Esophagus muscularis mucosa (tissue), 4 donors: ENCODE results near the gene PLCB3.

Experiments
- EP300 ChIP-seq: sonication (generic); formaldehyde crosslinking; IDR thresholded peaks from one replicate; pipeline ENCODE4 v1.6.1; 2017; ENCODE audit warnings: antibody characterized with exemption
- POLR2A ChIP-seq: fragments of 450-650 bp; IDR thresholded peaks from one replicate; pipeline ENCODE4 v1.6.1; 2017; ENCODE audit warnings: antibody characterized with exemption, moderate library complexity, mild to moderate bottlenecking, low read depth
- TF ChIP-seq, protein P1 (sequence below), 3 experiments: fragments of 200-600 bp in 2 of 3; fragments of 450-650 bp in 1 of 3; sonication (generic) in 2 of 3; IDR thresholded peaks; one replicate each; pipeline ENCODE4 v1.5.1; 2017 to 2019; ENCODE audit warnings: antibody characterized with exemption in 3 of 3, mild to moderate bottlenecking in 2 of 3, moderate library complexity in 1 of 3

DNA sequence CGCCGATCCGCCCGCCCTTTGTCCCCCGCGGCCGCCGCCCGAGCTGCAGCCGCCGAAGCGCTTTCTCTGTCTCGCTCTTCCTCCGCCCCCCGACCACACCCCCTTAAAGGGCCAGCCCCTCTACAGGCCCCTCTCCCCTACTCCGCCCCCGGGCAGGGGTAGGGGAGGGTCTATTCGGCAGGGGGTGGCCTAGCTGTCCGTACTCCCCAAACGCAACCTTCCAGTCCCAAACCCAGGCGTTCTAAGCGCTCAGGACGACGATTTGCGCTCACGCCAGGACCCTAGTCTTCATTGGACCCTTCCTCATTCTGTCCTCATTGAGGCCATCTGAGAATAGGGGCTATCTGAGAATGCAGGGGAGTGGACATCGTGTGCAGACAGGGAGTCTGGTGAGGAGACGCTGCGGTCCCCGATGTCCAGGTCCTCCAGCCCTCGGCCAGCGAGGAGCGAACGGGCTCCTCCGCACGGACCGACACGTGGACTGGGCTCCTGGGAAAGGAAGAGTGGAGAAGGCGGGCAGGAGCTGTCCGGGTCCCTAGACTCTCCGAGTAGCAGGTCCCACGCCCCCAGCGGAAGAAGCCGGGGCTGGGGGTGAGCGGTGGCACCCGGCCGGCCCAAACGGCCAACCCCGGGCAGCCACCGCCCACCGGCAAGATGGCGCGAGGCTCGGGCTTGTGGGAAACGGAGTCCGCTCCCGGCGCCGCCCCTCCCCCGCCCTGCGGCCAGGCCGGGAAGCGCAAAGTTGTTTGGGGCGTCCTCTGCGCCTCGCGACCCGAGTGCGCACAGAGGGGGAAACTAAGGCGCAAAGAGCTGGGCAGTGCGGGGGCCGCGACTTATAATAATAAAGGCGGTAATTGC, 4.2 kb upstream of the PLCB3 start, which contains the start of gene PPP1R14B:
- TF ChIP-seq, protein P1, sequence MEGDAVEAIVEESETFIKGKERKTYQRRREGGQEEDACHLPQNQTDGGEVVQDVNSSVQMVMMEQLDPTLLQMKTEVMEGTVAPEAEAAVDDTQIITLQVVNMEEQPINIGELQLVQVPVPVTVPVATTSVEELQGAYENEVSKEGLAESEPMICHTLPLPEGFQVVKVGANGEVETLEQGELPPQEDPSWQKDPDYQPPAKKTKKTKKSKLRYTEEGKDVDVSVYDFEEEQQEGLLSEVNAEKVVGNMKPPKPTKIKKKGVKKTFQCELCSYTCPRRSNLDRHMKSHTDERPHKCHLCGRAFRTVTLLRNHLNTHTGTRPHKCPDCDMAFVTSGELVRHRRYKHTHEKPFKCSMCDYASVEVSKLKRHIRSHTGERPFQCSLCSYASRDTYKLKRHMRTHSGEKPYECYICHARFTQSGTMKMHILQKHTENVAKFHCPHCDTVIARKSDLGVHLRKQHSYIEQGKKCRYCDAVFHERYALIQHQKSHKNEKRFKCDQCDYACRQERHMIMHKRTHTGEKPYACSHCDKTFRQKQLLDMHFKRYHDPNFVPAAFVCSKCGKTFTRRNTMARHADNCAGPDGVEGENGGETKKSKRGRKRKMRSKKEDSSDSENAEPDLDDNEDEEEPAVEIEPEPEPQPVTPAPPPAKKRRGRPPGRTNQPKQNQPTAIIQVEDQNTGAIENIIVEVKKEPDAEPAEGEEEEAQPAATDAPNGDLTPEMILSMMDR (IDR thresholded peaks at IDR 0.05) = peak in 2 of 3 experiments; percentile 18
- TF ChIP-seq EP300 (no peak), POLR2A (peak; percentile 12)
